Stomach (tissue), 4 donors: Measurements from ENCODE around the gene MNT.

Source experiments
- POLR2A ChIP-seq, 4 donors: fragments of 450-650 bp; IDR thresholded peaks; one replicate each; pipeline ENCODE4 v1.6.1; 2016; ENCODE audit warnings: antibody characterized with exemption in 4 of 4, control low read depth in 2 of 4, mild to moderate bottlenecking in 1 of 4, moderate library complexity in 1 of 4
- POLR2AphosphoS5 ChIP-seq, 3 donors: sonication (generic); formaldehyde crosslinking; IDR thresholded peaks; one replicate each; pipeline ENCODE4 v1.6.1; 2016; ENCODE audit warnings: antibody characterized with exemption in 3 of 3
- TF ChIP-seq, protein P1 (sequence below), 7 experiments: fragments of 450-650 bp in 4 of 7; fragments of 200-600 bp in 3 of 7; sonication (generic) in 3 of 7; IDR thresholded peaks; one replicate each; pipeline ENCODE4 v1.5.1; 2016 to 2019; ENCODE audit warnings: antibody characterized with exemption in 7 of 7, control low read depth in 2 of 7, mild to moderate bottlenecking in 1 of 7

DNA sequence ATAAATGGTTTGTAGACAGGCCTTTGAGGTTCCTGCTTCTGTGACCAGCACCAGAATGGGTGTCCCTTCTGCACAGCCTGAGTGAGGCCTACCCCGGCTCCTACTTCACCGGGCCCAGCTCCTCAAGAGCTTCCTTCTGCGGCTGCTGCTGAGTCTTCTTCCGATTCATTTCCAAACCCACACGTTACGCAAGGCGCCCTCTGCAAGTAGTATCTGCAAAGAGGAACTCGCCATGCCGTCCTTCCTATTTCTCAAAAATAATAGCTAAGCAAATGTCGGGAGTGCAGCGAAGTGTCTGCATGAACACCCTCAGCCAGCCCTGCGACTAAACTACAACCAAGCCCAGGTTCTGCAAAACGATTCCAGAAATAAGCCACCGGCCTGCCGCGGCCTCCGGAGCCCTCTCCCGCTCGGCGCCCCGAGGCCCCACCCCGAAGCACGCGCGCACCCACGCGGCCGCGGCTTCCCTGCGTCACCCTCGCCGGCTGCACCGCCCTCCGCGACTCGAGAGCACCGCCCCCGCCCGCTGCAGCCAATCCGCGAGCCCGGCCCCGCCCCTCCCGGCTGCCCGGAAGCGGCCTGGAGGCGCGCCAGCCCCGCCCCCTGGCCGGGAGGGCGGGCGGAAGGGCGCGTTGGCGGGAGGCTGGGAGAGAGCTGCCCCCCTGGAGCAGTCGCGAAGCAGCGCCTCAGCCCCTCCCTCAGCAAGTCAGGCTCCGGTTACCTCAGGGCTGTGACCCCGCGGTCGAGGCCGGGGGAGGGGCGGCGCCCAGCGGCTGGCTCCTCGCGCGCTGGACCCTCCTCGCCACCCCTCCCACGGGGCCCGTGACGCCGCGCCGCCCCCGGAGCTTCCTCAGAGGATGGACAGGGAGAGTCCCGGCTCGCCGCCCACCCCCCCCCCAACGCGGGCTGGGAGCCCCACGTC, 8.3 kb downstream of the MNT start:
- TF ChIP-seq, protein P1, sequence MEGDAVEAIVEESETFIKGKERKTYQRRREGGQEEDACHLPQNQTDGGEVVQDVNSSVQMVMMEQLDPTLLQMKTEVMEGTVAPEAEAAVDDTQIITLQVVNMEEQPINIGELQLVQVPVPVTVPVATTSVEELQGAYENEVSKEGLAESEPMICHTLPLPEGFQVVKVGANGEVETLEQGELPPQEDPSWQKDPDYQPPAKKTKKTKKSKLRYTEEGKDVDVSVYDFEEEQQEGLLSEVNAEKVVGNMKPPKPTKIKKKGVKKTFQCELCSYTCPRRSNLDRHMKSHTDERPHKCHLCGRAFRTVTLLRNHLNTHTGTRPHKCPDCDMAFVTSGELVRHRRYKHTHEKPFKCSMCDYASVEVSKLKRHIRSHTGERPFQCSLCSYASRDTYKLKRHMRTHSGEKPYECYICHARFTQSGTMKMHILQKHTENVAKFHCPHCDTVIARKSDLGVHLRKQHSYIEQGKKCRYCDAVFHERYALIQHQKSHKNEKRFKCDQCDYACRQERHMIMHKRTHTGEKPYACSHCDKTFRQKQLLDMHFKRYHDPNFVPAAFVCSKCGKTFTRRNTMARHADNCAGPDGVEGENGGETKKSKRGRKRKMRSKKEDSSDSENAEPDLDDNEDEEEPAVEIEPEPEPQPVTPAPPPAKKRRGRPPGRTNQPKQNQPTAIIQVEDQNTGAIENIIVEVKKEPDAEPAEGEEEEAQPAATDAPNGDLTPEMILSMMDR (IDR thresholded peaks at IDR 0.05): no peak
- TF ChIP-seq POLR2A (IDR thresholded peaks at IDR 0.05) (no peak), POLR2AphosphoS5 (IDR thresholded peaks at IDR 0.05) (peak; percentile 80 to 94 (median 91))
